ENCODE results near the gene JUP.

Gene JUP

DNA sequence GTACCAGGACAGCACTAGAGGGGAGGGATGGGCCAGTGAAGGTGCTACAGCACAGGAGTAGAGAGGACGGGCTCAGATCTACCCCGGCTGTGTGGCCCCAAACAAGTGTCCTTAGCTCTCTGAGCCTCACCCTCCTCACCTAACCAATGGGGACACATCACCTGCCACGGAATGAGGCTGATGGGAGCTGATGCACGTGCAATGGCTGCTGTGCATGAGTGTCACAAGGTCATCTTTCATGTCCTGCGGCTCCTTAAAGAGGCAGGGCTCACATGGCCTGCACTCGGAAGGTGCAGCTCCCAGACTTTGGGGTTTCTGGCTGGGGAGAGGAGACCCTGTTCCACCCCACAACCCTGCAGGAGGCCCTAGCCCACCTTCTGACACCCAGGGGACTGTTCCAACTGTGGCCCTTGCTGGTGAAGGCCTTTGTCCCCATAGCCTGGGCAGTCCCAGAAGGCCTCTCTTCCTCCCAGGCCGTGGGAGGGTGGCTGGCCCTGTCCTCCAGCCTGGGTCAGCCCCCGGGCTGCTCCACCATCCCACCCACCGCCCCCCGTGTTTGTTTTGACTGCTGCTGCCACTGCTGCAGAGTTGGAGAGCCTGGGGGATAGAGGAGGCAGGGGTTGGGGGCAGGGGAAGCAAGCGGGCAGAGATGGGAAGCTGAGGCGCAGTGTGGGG, 62.6 kb downstream of the JUP start:
- DNase-seq (ENCODE audit: low read depth), result no peak

DNA sequence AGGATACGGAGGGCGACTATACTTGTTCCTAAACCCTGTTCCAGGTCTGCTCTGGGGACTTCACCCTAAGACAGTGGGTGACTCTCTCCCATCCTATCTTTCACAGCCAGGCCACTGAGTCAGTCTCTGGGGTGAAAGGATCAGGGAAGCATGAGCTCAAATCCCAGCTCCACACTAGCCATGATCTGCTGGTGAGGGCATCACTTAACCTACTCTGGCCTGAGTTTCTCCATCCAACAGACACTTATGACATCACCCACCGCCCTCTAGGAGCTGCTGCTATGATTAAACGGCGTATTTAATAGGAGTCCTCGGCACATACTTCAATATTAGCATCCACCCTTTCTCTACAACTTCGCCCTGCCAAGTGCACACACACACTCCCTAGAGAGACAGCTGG, 64.3 kb downstream of the JUP start:
- no peak for DNase-seq (ENCODE audit: low read depth)

DNA sequence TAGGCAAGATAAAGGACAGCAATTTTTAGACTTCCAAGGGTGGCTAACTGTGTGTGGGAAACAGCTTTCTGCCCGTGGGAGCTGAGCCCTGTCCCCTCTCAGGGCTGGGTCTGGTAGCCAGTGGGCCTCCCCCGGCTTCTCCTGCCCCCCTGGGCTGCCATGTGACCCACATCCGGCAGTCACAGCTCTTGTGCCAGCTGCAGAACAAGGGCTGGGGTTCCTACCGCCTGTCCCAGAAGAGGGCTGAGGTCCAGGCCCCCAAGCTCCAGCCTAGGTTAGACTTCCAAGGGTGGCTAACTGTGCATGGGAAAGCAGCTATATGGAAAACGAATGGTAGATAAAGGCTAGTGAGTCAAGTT, 68.2 kb downstream of the JUP start:
- DNase-seq (ENCODE audit: low read depth), result no peak

DNA sequence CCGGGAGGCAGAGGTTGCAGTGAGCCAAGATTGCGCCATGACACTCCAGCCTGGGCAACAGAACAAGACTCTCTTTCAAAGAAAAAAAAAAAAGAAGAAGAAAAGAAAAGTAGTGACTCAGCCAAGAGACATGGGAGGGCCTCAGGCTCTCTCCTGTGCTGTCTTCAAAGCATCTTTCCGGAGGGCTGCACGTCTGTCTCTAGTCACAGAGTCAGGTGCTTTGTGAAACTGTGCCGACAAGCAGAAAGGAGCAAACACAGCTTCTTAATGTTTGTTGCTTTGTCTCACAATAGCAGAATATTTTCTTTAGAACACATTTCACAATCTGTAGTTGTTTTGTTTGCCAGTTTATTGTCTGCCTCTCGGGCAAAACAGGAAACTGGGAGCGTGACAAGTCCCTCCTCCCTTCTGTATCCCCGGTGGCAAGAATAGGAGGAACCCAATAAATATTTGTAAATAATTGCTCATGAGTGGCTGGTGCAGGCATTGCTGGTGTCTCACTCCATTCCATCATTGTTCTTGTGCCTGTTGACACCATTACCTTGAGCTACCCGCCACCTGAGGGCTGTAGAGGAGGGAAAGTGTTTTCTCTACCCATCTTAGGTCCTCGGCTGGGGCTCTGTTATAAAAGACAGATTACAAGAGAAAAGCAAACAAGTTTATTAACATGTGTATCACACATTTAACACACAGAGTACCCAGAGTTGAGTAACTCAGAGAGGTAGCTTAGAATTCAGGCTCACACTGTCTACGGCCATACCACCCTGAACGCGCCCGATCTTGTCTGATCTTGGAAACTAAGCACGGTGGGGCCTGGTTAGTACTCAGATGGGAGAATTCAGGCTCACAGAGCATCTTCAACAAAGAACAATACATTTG, 68.9 kb downstream of the JUP start:
- DNase-seq (ENCODE audit: low read depth), result no peak

DNA sequence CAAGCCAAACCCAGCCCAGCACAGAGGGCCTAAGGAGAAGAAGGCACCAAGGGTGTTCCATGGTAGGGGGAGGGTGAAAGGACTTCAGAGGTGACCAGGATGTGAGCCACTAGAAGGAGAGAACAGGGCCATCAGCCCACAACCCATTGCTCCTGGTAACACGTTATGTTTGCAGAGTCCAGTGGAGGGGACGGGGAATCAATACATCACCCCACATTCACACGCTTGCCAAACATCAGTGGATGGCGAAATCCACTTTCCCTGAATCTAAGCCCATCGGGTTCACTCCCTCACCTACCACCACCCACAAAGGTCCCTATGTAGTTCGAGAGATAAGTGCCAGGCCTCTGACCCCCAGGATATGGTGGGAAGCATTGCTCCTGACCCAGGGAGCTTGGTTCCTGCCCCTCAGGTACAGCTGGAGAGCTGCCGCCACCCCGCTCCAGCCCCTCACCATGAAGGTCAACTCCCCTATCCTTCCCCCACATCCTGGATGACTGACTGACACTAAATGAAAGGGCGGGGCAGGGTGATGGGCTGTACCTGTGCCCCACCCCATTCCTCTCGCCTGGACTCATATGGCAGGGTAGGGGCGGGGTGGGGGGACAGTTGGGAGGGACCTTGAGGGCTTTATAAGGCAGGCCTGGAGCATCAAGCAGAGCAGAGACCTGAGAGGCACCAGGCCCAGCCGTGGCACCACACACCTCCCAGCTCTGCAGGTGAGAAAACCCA, 74.7 kb downstream of the JUP start, which contains the start of gene GAST:
Gene GAST, plus strand, starts transcription at position 663 of the 732 bp plus-strand sequence. CDS start 3,106 bp downstream, outside the sequence.
- DNase-seq (ENCODE audit: low read depth), result no peak

DNA sequence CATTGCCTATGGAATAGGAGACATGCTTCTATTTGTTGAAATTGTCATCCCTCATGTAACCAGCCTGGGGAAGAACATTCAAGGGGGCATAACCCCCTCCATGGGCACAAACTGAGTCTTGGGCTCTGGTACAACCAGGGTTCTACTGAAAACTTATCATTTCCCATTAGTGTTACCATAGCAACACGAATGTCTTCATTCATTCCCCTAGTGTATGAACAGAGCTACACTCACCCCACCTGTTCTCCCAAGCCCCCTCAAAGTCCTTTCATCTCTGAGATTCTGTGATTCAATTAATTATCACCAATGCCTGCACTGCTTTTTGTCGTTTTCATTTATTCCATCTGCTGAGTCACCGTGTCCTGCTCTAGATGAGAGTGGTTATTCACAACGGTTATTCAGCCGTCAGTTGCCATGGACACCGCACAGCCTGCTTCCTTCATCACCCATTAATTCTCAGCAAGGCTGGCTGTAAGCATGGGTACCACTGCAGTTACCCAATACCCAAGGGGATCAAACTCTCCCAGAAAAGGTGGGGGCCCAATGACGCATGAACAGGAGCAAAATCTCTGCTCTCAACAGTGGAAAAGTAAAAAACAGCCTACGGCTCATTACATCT, 75.9 kb downstream of the JUP start:
- DNase-seq (ENCODE audit: low read depth), result no peak

DNA sequence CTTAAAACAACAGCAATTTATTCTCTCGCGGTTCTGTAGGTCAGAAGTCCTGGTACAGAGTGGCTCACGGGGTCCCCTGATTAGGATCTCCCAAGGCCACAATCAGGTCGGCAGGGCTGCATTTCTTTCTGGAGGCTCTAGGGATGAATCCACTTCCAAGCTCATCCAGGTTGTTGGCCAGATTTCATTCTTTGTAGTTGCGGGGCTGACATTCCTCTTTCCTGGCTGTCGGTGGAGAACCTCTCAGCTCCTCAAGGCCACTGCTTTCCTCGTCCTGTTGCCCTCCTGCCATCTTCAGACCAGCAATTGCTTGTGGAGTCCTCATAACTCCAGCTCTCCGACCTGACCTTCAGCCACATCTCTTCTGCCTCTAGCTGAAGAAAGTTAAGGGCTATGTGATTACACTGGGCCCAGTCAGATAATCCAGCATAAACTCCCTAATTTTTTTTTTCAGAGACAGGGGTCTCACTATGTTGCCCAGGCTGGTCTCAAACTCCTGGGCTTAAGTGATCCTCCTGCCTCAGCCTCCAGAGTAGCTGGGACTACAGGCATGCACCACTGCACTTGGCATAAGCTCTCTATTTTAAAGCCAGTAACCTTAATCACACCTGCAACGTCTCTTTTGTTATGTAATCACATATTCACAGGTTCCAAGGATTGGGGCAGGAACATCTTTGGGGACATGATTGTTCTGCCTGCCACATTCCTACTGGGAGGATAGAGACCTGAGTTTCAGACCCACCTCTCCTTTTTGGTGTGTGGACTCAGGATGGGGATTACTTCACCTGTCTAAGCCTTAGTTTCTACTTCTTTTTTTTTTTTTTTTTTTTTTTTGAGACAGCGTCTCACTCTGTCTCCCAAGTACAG, 78.5 kb downstream of the JUP start:
- no peak for DNase-seq (ENCODE audit: low read depth)

DNA sequence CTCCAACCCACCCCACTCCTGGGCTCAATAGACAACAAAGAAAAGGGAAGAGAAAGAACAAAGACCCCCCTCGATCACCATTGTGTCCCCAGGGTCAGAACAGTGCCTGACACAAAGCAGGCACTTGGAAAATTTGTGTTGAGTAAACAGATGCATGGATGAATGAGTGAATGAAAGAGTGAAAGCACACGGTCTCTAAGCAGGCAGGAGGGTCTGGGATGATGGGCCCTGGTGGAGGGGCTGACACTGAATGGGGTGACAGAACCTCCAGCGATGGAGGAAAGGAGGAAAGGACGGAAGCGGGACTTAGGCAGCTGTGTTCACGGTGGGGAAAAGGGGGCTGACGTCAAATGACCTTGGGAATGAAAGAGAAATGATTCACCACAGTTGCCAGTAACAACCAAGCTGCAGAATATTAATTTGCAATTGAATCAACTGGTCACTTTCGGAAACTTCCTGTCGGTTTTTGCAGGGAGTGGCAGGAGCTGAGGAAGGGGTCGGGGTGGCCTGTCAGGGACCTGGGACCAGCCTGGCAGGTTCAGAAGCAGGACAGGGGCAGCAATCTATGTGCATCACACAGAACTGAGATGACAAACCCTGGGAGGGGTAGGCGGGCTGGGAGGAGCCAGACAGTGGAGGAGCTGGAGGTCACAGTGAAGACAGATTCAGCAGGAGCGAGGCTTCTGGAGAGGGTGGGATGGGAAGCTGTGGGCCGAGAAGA, 81.1 kb downstream of the JUP start:
- no peak for DNase-seq (ENCODE audit: low read depth)
